B cell (primary cell): ENCODE measurements around the gene SKA3.
"Not testable (repeated sequence)": the region's sequence is repeated elsewhere in the genome, so short reads cannot be mapped to it uniquely, and the experiment has no call there.

Experiments
- EZH2 ChIP-seq: IDR thresholded peaks from 2 replicates; pipeline ENCODE4 v1.6.1; 2012; ENCODE audit warnings: borderline replicate concordance, low read depth, mild to moderate bottlenecking, moderate library complexity, low read length; ENCODE audit not compliant: insufficient read depth, poor library complexity, severe bottlenecking
- TF ChIP-seq, protein P1 (sequence below): fragments of 200-600 bp; IDR thresholded peaks from one replicate; pipeline ENCODE4 v1.8.0; 2022; ENCODE audit warnings: antibody characterized with exemption, mild to moderate bottlenecking

DNA sequence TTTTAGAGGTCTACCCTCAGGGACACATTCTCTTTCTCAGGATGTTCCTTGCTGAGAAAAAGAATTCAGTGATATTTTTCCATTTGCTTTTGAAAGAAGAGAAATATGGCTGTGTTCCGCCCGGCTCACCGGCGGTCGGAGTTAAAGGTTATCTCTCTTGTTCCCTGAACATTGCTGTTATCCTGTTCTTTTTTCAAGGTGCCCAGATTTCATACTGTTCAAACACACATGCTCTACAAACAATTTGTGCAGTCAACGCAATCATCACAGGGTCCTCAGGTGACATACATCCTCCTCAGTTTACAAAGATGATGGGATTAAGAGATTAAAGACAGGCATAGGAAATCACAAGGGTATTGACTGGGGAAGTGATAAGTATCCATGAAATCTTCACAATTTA lies 40.5 kb downstream of the SKA3 start:
- TF ChIP-seq, protein P1, sequence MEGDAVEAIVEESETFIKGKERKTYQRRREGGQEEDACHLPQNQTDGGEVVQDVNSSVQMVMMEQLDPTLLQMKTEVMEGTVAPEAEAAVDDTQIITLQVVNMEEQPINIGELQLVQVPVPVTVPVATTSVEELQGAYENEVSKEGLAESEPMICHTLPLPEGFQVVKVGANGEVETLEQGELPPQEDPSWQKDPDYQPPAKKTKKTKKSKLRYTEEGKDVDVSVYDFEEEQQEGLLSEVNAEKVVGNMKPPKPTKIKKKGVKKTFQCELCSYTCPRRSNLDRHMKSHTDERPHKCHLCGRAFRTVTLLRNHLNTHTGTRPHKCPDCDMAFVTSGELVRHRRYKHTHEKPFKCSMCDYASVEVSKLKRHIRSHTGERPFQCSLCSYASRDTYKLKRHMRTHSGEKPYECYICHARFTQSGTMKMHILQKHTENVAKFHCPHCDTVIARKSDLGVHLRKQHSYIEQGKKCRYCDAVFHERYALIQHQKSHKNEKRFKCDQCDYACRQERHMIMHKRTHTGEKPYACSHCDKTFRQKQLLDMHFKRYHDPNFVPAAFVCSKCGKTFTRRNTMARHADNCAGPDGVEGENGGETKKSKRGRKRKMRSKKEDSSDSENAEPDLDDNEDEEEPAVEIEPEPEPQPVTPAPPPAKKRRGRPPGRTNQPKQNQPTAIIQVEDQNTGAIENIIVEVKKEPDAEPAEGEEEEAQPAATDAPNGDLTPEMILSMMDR = not testable (repeated sequence)
- not testable (repeated sequence) for TF ChIP-seq EZH2
